ENCODE results near the gene GNAT2.

GRCh38 chr1:109667452-109668122 is 48.2 kb upstream of the GNAT2 start, which contains the start of gene GSTM2:
- TF ChIP-seq CTCF (IDR thresholded peaks at IDR 0.05) (no peak), POLR2A (IDR thresholded peaks at IDR 0.05) (no peak), POLR2AphosphoS5 (IDR thresholded peaks at IDR 0.05) (peak in 1 of 3 donors; percentile 59)
